WTC11 (cell line): ENCODE measurements around the gene ZNF438. TPM values are rescaled to one million over a fixed set of nuclear protein-coding genes. Genes with fewer than 3 reads are reported as not detected.

Experiments
- ATAC-seq: fragments of 200-7000 bp; cut with Tn5 transposase; 2 replicates; pipeline ENCODE4 v1.10.0; 2021; ENCODE audit warnings: mild to moderate bottlenecking, moderate library complexity
- CTCF ChIA-PET: fragments of 300-600 bp; sonication (Branson Sonifier 250); formaldehyde crosslinking; loops from one replicate; lab custom pipeline; 2021; ENCODE audit warnings: antibody characterized with exemption; lab: Charles Lee
- POLR2A ChIA-PET: fragments of 350-600 bp; sonication (Branson Sonifier 250); formaldehyde crosslinking; loops from one replicate; lab custom pipeline; 2021; ENCODE audit warnings: antibody characterized with exemption; lab: Charles Lee
- DNase-seq: peaks from one replicate; pipeline ENCODE4 v3.0.0; 2021; ENCODE audit warnings: low spot score
- H3K27ac Mint-ChIP-seq: 2 replicates; pipeline ENCODE4 v1.8.0; 2021; ENCODE audit warnings: mixed read lengths
- H3K27me3 Mint-ChIP-seq: 2 replicates; pipeline ENCODE4 v1.8.0; 2021; ENCODE audit warnings: low read depth, mild to moderate bottlenecking, moderate library complexity, mixed read lengths
- H3K36me3 Mint-ChIP-seq: 2 replicates; pipeline ENCODE4 v1.8.0; 2021; ENCODE audit warnings: mixed read lengths
- H3K4me1 Mint-ChIP-seq: 2 replicates; pipeline ENCODE4 v1.8.0; 2022; ENCODE audit warnings: mixed read lengths
- H3K4me3 Mint-ChIP-seq: 2 replicates; pipeline ENCODE4 v1.8.0; 2021; ENCODE audit warnings: mild to moderate bottlenecking, moderate library complexity, mixed read lengths
- H3K9me3 Mint-ChIP-seq: 2 replicates; pipeline ENCODE4 v1.8.0; 2021; ENCODE audit warnings: mixed read lengths
- AFF4 ChIP-seq: sonication (generic); formaldehyde crosslinking; IDR thresholded peaks from 2 replicates; pipeline ENCODE4 v1.8.1; 2023; ENCODE audit warnings: mild to moderate bottlenecking, missing genetic modification reagents, borderline replicate concordance
- CBFB ChIP-seq: sonication (generic); formaldehyde crosslinking; IDR thresholded peaks from 2 replicates; pipeline ENCODE4 v1.8.1; 2022; ENCODE audit warnings: mild to moderate bottlenecking, low read depth, missing genetic modification reagents
- EMX1 ChIP-seq: fragments of 250-450 bp; sonication (Bioruptor Pico); IDR thresholded peaks from 2 replicates; pipeline ENCODE4 v1.8.0; 2021; ENCODE audit warnings: mild to moderate bottlenecking
- FOXJ3 ChIP-seq: sonication (generic); formaldehyde crosslinking; IDR thresholded peaks from 2 replicates; pipeline ENCODE4 v1.9.0; 2021; ENCODE audit warnings: missing genetic modification reagents, mild to moderate bottlenecking, borderline replicate concordance
- FOXK1 ChIP-seq: sonication (generic); formaldehyde crosslinking; IDR thresholded peaks from 2 replicates; pipeline ENCODE4 v1.8.0; 2022; ENCODE audit warnings: mild to moderate bottlenecking, moderate library complexity, missing genetic modification reagents
- IRF1 ChIP-seq: sonication (generic); formaldehyde crosslinking; IDR thresholded peaks from 2 replicates; pipeline ENCODE4 v1.8.0; 2023; ENCODE audit warnings: missing genetic modification reagents
- KAT7 ChIP-seq: sonication (generic); formaldehyde crosslinking; IDR thresholded peaks from 2 replicates; pipeline ENCODE4 v1.8.1; 2023; ENCODE audit warnings: missing genetic modification reagents, mild to moderate bottlenecking, borderline replicate concordance
- MLX ChIP-seq: sonication (generic); formaldehyde crosslinking; IDR thresholded peaks from 2 replicates; pipeline ENCODE4 v1.8.1; 2023; ENCODE audit warnings: mild to moderate bottlenecking, missing genetic modification reagents, moderate library complexity
- NFATC4 ChIP-seq: fragments of 250-450 bp; sonication (Bioruptor Pico); IDR thresholded peaks from 2 replicates; pipeline ENCODE4 v1.9.0; 2021; ENCODE audit warnings: mild to moderate bottlenecking
- NR3C1 ChIP-seq: sonication (generic); formaldehyde crosslinking; conservative IDR thresholded peaks from 2 replicates; pipeline ENCODE4 v1.8.1; 2023; ENCODE audit warnings: low read depth, mild to moderate bottlenecking, missing genetic modification reagents
- RELA ChIP-seq: sonication (generic); formaldehyde crosslinking; IDR thresholded peaks from 2 replicates; pipeline ENCODE4 v1.8.1; 2022; ENCODE audit warnings: missing genetic modification reagents, mild to moderate bottlenecking, borderline replicate concordance
- SMAD4 ChIP-seq: sonication (generic); formaldehyde crosslinking; IDR thresholded peaks from 2 replicates; pipeline ENCODE4 v1.8.0; 2022; ENCODE audit warnings: mild to moderate bottlenecking, missing genetic modification reagents
- SP1 ChIP-seq: sonication (generic); formaldehyde crosslinking; conservative IDR thresholded peaks from 2 replicates; pipeline ENCODE4 v1.8.1; 2022; ENCODE audit warnings: missing genetic modification reagents
- TCF7 ChIP-seq: sonication (generic); formaldehyde crosslinking; IDR thresholded peaks from 2 replicates; pipeline ENCODE4 v1.8.0; 2022; ENCODE audit warnings: mild to moderate bottlenecking, low read depth, missing genetic modification reagents, moderate library complexity
- TEAD1 ChIP-seq: sonication (generic); formaldehyde crosslinking; IDR thresholded peaks from 2 replicates; pipeline ENCODE4 v1.8.0; 2022; ENCODE audit warnings: mild to moderate bottlenecking, missing genetic modification reagents
- TP53 ChIP-seq: sonication (generic); formaldehyde crosslinking; IDR thresholded peaks from 2 replicates; pipeline ENCODE4 v1.8.1; 2023; ENCODE audit warnings: mild to moderate bottlenecking, missing genetic modification reagents
- ZNF138 ChIP-seq: sonication (generic); formaldehyde crosslinking; conservative IDR thresholded peaks from 2 replicates; pipeline ENCODE4 v1.8.1; 2022; ENCODE audit warnings: mild to moderate bottlenecking, moderate library complexity, missing genetic modification reagents
- ZNF317 ChIP-seq: sonication (generic); formaldehyde crosslinking; IDR thresholded peaks from 2 replicates; pipeline ENCODE4 v1.8.1; 2023; ENCODE audit warnings: low read depth, mild to moderate bottlenecking, moderate library complexity, missing genetic modification reagents, borderline replicate concordance
- ZNF416 ChIP-seq: fragments of 250-450 bp; sonication (Bioruptor Pico); IDR thresholded peaks from 2 replicates; pipeline ENCODE4 v1.9.0; 2021; ENCODE audit warnings: mild to moderate bottlenecking, inconsistent platforms
- ZNF671 ChIP-seq: fragments of 250-450 bp; sonication (Bioruptor Pico); IDR thresholded peaks from 2 replicates; pipeline ENCODE4 v1.8.0; 2021; ENCODE audit warnings: mild to moderate bottlenecking
- total RNA-seq: library from RNA; stranded (reverse); gene quantifications from 3 replicates; pipeline ENCODE4 v1.2.3, GENCODE V29; 2021
- TF ChIP-seq, protein P1 (sequence below): sonication (generic); formaldehyde crosslinking; IDR thresholded peaks from 2 replicates; pipeline ENCODE4 v1.8.0; 2022; ENCODE audit warnings: mild to moderate bottlenecking, missing genetic modification reagents
- TF ChIP-seq, protein P2 (sequence below): fragments of 200-600 bp; IDR thresholded peaks from 2 replicates; pipeline ENCODE4 v1.8.0; 2022; ENCODE audit warnings: antibody characterized with exemption
- TF ChIP-seq, protein P3 (sequence below): fragments of 250-450 bp; sonication (Bioruptor Pico); IDR thresholded peaks from 2 replicates; pipeline ENCODE4 v1.9.0; 2021; ENCODE audit warnings: mild to moderate bottlenecking
- TF ChIP-seq, protein P4 (sequence below): sonication (generic); formaldehyde crosslinking; IDR thresholded peaks from 2 replicates; pipeline ENCODE4 v1.8.0; 2022; ENCODE audit warnings: mild to moderate bottlenecking, missing genetic modification reagents

Gene ZNF438
- total RNA-seq, 1 experiment from 2014 or later: 1.9 TPM

GRCh38 chr10:30980951-30981616 is 50.6 kb downstream of the ZNF438 start:
- Mint-ChIP-seq H3K27ac (no peak overlapping the region), H3K27me3 (no peaks in the 10 kb centered on the region), H3K9me3 (peaks cover 12% of the 10 kb centered on the region), H3K36me3 (peaks cover 7% of the 10 kb centered on the region; the same call in 1 of the 2 replicates), H3K4me1 (no peaks in the 10 kb centered on the region), H3K4me3 (no peak overlapping the region)
- DNase-seq: no peak
- ChIA-PET POLR2A (interaction anchor here (0.6 kb wide), 1 partner anchor 28 kb away, joined by 5 read pairs; no protein-coding TSS in a partner anchor), CTCF (no interaction called here)
- no peak for ATAC-seq
- TF ChIP-seq, protein P1, sequence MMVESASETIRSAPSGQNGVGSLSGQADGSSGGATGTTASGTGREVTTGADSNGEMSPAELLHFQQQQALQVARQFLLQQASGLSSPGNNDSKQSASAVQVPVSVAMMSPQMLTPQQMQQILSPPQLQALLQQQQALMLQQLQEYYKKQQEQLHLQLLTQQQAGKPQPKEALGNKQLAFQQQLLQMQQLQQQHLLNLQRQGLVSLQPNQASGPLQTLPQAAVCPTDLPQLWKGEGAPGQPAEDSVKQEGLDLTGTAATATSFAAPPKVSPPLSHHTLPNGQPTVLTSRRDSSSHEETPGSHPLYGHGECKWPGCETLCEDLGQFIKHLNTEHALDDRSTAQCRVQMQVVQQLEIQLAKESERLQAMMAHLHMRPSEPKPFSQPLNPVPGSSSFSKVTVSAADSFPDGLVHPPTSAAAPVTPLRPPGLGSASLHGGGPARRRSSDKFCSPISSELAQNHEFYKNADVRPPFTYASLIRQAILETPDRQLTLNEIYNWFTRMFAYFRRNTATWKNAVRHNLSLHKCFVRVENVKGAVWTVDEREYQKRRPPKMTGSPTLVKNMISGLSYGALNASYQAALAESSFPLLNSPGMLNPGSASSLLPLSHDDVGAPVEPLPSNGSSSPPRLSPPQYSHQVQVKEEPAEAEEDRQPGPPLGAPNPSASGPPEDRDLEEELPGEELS (CRISPR knock-in tag): no peak
- TF ChIP-seq AFF4 (CRISPR knock-in tag): no peak
- no peak for TF ChIP-seq KAT7
- TF ChIP-seq, protein P2, sequence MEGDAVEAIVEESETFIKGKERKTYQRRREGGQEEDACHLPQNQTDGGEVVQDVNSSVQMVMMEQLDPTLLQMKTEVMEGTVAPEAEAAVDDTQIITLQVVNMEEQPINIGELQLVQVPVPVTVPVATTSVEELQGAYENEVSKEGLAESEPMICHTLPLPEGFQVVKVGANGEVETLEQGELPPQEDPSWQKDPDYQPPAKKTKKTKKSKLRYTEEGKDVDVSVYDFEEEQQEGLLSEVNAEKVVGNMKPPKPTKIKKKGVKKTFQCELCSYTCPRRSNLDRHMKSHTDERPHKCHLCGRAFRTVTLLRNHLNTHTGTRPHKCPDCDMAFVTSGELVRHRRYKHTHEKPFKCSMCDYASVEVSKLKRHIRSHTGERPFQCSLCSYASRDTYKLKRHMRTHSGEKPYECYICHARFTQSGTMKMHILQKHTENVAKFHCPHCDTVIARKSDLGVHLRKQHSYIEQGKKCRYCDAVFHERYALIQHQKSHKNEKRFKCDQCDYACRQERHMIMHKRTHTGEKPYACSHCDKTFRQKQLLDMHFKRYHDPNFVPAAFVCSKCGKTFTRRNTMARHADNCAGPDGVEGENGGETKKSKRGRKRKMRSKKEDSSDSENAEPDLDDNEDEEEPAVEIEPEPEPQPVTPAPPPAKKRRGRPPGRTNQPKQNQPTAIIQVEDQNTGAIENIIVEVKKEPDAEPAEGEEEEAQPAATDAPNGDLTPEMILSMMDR: no peak
- no peak for TF ChIP-seq NFATC4 (CRISPR knock-in tag)
- TF ChIP-seq, protein P3, sequence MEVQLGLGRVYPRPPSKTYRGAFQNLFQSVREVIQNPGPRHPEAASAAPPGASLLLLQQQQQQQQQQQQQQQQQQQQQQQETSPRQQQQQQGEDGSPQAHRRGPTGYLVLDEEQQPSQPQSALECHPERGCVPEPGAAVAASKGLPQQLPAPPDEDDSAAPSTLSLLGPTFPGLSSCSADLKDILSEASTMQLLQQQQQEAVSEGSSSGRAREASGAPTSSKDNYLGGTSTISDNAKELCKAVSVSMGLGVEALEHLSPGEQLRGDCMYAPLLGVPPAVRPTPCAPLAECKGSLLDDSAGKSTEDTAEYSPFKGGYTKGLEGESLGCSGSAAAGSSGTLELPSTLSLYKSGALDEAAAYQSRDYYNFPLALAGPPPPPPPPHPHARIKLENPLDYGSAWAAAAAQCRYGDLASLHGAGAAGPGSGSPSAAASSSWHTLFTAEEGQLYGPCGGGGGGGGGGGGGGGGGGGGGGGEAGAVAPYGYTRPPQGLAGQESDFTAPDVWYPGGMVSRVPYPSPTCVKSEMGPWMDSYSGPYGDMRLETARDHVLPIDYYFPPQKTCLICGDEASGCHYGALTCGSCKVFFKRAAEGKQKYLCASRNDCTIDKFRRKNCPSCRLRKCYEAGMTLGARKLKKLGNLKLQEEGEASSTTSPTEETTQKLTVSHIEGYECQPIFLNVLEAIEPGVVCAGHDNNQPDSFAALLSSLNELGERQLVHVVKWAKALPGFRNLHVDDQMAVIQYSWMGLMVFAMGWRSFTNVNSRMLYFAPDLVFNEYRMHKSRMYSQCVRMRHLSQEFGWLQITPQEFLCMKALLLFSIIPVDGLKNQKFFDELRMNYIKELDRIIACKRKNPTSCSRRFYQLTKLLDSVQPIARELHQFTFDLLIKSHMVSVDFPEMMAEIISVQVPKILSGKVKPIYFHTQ (CRISPR knock-in tag): no peak
- no peak for TF ChIP-seq SMAD4 (CRISPR knock-in tag)
- TF ChIP-seq EMX1: no peak
- TF ChIP-seq ZNF671 (CRISPR knock-in tag): no peak
- no peak for TF ChIP-seq ZNF317 (CRISPR knock-in tag)
- TF ChIP-seq CBFB: no peak
- TF ChIP-seq TCF7: no peak
- no peak for TF ChIP-seq NR3C1 (CRISPR knock-in tag)

DNA sequence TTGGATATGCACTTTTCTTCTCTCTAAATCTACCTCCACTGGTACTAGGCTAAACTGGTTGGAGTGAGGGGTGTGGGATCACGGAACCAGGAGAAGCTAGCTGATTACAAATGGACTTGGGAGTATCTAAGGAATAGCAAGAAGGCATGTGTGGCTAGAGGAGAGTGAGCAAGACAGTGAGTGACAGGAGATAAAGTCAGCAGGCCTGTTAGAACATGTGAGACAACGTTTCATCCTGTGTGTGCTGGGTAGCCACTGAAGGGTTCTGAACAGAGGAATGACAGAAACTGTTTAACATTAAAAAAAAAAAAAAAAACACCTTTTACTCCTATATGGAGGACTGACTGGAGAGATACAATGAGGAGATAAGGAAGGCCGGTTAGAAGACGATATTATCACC is 51.7 kb downstream of the ZNF438 start:
- POLR2A ChIA-PET: no interaction called here
- peaks cover 7% of the 10 kb centered on the region; the same call in 1 of the 2 replicates for H3K36me3 Mint-ChIP-seq
- TF ChIP-seq RELA (no peak), SP1 (CRISPR knock-in tag) (no peak), TP53 (no peak), FOXK1 (CRISPR knock-in tag) (no peak), ZNF317 (CRISPR knock-in tag) (no peak), ZNF416 (CRISPR knock-in tag) (no peak), ZNF138 (no peak), FOXJ3 (no peak), TEAD1 (CRISPR knock-in tag) (no peak), IRF1 (CRISPR knock-in tag) (no peak), MLX (no peak)
- TF ChIP-seq, protein P4, sequence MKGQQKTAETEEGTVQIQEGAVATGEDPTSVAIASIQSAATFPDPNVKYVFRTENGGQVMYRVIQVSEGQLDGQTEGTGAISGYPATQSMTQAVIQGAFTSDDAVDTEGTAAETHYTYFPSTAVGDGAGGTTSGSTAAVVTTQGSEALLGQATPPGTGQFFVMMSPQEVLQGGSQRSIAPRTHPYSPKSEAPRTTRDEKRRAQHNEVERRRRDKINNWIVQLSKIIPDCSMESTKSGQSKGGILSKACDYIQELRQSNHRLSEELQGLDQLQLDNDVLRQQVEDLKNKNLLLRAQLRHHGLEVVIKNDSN (CRISPR knock-in tag): no peak

More for the DNA sequence above, 51.7 kb downstream of the ZNF438 start:
- Mint-ChIP-seq H3K4me3 (no peak overlapping the region), H3K27me3 (no peaks in the 10 kb centered on the region), H3K27ac (no peak overlapping the region), H3K9me3 (peaks cover 12% of the 10 kb centered on the region), H3K4me1 (no peaks in the 10 kb centered on the region)
- CTCF ChIA-PET: no interaction called here
- ATAC-seq (no peak), DNase-seq (no peak)
